Erythroblast (primary cell): ENCODE data around the gene LFNG.

ENCODE experiments used
- DNase-seq, 2 experiments: peaks; one replicate each; lab custom pipeline; 2025; lab: John Stamatoyannopoulos, UW
- GATA1 ChIP-seq: IDR thresholded peaks from 2 replicates; pipeline ENCODE4 v1.6.1; 2011; ENCODE audit warnings: low read depth, mild to moderate bottlenecking, control low read depth, low read length, moderate library complexity
- POLR2A ChIP-seq: IDR thresholded peaks from 2 replicates; pipeline ENCODE4 v1.6.1; 2011; ENCODE audit warnings: mild to moderate bottlenecking, low read length

Gene LFNG

DNA sequence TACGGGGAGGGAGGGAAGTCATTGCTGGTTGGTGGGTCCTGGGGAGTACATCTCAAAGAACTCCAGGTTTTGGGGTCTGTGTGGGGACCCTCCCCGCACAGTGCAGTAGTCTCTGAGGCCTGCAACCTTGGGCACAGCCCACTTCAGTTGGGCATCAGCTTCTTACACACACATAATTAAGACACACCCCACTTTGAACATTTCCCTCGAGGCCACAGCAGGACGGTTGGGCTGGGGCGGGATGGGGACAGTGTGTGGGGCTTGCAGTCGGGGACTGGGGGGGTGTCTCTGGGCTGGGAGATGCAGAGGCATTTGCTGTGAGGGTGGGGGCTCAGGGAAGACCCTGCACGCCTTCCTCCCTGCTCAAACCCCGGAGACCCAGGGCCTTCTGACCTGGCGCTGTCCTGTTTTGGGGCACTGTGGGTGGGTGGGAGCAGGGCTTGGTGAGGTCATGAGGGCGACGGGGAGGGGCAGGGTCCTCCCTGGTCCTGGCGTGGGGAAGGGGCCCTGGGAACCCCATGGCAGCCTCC lies 1.3 kb downstream of the LFNG start:
- no peak for TF ChIP-seq GATA1
- no peak for TF ChIP-seq POLR2A

DNA sequence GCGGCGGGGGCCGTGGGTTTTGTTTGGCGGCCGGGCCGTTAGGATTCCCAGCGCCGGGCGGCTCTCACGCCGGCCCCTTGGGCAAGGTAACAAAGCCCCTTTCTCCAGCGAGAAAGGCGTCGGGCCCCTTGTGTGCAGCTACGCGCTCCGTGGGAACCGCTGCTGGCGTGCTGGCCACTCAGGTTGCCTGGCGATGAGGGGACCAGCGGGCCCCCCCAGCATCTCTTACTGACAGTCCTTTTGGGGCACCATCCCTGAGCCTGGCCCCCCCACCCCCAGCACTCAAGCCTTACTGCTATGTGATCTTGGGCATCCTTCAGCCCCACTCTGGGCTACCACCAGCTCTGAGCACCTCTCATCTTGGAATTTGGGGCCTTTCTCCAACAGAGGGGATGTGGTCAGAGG lies 1.8 kb downstream of the LFNG start:
- TF ChIP-seq POLR2A = no peak
- no peak for TF ChIP-seq GATA1
- no peak for DNase-seq

More for the DNA sequence above, 1.3 kb downstream of the LFNG start:
- DNase-seq = no peak

DNA sequence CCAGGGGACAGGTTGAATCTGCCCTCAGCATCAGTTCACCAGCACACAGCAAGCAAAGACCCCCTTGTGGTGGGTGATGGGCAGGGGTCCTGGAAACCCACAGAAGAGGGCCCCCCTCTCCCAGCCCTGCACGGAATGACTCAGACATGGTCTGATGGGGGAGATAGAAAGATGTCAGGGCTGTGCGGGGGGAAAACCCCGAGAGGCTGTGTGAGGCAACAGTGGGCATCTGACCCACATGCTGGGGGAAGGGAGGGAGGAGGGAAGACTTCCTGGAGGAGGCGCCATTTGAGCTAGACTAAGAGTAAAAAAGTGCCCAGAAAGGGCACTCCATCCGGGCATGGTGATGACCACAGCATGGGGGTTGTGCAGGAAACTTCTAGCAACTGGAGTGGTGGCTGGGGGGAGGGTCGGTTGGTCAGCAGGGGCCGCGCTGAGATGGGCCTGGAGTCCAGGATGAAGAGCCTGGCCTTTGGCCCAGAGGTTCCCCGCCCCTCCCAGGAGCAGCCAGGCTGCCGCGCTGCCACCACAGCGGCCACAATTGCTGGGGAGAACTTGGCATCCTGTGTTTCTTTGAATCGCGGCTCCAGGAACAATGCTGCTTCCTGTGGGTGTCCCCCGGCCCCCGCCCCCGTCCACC lies 2.5 kb downstream of the LFNG start:
- TF ChIP-seq POLR2A (no peak), GATA1 (no peak)
- DNase-seq = no peak

DNA sequence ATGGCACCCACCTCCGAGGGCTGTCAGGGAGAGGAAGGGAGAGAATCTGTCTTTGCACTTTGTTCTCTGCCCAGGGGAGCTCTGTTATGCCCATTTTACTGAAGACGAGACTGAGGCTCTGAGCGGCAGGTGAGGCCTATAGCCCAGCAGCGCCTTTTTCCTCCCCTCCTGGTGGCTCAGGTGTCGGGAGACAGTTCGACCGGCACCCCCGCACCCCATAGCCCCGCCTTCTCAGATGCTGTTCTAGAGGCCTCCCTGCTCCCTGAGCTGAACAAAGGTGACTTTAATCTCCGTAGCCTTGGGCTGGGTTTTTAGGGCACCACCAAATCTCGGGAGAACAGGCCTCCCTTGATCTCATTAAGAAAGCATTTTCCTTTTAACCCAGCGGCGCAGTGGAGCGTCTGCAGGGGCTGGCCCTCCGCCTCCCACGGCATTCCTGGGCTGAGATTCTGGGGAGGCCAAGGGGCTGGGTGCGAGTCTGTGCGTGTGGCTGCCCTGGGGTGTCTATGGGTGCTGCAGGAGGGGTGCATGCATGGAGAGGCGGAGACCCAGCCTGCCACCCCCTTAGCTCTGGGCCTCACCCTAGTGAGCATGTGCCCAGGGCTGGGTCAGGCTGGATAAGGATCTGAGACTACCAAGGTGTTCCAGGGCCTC lies 3.3 kb downstream of the LFNG start:
- no peak for TF ChIP-seq GATA1
- TF ChIP-seq POLR2A = no peak
- no peak for DNase-seq

DNA sequence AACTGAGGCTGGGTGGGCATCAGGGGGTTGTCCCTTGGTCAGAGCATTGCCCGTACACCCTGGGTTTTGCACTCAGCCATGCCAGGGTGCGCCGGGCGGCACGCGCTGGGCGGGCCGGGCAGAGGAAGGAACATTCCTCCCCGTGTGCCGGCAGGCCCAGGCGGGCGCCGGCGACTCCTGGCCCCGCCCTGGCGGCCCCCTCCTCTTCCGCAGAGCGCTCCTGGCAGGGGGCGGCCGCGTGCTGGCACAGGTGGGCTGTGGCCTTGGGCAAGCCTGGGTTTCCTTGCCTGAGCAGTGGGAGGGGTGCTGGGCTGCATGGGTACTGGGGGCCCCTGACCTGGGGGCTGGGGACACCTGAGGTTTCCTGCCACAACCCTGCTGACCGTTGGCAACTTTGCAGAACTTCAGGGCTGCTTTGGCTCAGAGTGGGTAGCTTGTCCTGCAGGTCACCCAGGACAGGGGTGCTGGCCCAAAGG lies 3.9 kb downstream of the LFNG start:
- no peak for TF ChIP-seq GATA1
- TF ChIP-seq POLR2A = no peak
- DNase-seq = no peak

DNA sequence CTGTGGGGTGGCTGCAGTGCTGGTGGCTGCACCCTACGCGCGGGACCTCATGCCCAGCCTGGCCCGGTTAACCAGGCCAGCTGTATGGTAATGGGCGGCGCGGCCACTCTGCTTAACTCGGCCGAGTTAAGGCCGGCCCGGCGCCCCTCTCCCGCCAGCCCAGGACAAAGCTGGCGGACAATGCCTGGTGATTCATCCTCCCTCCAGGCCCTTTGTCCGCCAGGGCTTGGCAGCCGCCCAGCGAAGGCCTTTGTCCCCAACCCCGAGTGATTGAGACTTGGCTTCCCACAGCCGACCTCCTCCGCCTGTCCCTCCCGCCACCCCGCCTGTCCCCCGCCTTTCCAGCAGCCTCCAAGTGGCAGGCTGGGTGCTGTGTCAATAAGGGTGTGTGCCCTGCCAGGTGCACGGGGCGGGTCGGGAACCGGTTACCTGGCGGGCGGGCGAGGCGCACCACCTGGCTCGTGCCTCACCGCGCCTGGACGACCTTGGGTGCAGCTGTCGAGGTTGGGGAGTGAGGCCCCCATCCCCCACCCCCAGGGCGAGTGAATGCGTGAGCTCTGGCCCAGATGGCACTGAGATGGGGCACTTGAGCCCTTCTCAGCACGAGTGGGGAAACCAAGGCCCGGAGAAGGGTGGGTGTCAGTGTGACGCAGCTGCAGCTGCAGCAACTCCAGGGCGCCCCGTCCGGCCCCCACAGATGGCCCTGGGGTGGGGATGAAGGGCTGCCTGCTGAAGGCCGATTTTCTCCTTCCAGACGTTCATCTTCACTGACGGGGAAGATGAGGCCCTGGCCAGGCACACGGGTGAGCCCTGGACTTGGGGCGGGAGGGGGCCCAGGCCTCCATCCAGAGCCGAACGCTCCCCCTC lies 4.6 kb downstream of the LFNG start:
- DNase-seq = no peak
- no peak for TF ChIP-seq POLR2A
- TF ChIP-seq GATA1 = no peak

DNA sequence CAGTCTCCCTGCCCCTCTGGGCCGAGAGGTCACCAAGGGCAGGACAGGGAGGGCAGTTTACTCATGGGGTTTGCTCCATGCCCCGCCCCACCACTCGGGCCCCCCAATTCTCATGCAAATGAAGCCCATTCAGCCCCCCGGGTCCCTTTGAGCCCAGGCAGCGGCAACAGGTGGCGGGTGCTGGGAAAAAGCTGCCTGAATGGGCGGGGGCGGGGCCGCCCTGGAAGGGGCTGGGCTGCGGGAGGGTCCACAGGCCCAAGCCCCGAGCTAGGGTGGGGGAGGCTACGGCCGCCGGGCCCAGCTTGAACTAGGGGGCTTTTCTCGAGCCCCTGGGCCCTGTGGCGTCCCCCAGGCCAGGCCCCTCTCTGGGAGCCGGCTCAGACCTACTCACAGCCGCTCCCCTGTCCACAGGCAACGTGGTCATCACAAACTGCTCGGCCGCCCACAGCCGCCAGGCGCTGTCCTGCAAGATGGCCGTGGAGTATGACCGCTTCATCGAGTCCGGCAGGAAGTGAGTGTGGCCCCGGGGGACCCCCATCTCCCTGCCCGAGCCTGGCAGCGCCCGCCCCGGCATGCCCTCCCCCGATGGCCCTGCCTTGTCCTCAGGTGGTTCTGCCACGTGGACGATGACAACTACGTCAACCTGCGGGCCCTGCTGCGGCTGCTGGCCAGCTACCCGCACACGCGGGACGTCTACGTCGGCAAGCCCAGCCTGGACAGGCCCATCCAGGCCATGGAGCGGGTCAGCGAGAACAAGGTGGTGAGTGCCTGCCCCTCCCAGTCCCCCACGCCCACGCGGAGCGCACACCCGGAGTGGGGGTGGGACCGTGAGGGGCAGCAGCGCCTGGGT lies 5.5 kb downstream of the LFNG start:
- no peak for DNase-seq

DNA sequence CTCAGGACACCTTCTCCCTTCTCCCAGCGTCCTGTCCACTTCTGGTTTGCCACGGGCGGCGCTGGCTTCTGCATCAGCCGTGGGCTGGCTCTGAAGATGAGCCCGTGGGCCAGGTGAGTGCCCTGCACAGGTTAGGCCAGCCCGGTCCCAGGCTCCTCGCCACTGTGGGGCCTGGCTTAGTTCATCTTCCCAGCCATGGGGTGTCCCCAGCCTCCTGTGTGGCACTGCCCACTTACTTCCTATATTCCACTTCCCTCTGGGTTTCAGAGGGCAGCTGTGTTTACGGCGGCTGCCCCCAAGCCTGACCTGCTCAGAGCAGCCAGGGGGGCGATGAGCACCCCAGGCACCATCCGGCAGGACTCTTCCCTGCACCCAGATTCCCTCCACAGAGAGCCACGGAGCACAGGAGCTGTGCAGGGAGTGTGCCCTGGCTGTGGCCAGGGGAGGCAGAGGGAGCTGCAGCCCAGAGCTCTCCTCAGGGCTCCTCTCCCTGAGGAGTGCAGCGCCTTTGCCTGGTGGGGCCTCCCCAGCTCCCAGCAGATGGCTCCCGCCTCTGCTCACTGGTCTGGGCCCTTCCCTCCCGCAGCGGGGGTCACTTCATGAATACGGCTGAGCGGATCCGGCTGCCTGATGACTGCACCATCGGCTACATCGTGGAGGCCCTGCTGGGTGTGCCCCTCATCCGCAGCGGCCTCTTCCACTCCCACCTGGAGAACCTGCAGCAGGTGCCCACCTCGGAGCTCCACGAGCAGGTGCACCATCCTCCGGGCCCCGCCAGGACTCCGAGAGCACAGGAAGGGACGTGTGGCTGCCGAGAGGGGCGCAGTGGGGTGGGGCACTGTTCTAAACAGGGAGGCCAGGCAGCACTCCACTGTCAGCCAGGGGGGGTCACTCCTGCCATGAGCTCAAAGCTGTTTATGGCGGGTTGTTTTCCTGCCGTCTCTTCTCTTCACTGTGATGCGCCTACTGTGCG lies 6.4 kb downstream of the LFNG start:
- no peak for DNase-seq
- TF ChIP-seq POLR2A (no peak), GATA1 (no peak)

More for the DNA sequence above, 5.5 kb downstream of the LFNG start:
- TF ChIP-seq POLR2A (no peak), GATA1 (no peak)

DNA sequence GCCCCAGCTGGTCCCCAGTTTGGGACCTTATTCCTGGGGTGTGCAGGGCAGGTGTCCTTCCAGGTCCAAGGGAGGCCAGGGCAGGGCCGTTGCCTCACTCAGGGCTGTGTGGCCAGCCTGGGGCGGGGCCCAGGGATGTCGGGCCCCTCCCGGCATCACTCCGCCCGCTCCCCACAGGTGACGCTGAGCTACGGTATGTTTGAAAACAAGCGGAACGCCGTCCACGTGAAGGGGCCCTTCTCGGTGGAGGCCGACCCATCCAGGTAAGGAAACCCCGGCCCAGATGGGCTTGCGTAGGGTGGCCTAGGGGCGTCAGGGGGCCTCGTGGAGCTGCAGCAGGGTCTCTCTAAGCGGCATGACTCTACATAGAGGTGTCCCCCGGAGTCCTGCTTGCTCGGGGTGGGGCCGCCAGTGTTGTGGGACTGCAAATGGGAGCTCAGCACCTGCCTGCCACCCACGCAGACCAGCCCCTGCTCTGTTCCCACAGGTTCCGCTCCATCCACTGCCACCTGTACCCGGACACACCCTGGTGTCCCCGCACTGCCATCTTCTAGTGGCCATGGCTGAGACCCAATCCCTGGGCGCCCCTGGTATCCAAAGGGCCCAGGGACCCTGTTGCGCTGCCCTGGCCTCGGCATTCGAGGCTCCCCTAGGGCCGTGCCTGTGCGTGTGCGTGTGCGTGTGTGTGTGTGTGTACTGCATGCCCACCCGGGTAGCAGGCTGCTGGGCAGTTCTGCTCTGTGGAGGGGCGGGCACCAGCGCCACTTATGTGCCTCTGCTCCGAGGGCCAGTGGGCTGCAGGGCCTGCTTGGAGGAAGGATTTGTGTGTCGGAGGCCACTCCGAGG lies 7.3 kb downstream of the LFNG start:
- DNase-seq = no peak
- TF ChIP-seq POLR2A = no peak
- TF ChIP-seq GATA1 = no peak

DNA sequence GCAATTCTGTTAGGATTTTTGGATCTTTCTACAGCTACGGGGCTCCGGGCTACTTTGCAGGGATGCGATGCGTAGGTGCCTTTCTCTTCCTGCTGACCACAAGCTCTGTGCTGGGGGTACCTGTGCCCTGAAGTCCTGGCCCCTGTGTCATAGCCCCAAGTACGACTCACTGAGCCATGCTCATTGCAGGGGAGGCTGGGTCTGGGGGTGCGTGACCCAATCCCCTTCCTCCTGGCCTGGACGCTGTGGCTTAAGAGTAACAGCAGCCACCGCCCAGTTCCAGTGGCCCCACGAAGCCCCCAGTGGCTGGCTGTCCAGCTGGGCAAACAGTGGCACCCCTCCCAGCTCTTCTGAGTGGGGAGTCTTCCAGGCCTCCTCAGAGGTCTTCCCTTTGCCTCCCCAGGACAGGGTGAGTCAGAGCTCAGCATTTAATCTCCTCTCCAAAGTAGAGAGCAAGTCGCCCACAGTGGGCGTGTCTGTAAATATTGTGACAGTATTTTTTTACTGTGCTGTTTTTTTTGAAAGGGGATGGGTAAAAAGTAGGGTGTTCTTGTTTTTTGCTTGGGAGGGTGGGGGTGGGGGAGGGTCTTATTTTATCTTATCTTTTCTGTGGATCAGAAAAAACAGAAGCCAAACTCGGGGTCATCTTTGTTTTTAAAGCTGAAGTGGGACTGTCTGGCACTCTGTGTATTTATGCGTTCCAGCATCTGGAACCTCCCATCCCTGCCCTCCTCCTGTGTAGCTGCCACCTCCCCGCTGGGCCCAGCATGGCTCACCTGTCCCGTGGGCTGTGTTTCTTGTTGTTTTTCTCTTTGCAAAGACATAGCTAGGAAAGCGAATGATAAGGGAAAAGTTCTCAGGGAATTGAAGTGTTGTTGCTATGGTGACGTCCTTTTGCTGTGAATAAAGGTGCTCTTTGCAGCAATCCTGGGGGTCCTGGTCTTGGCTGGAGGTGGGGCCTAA lies 8.2 kb downstream of the LFNG start:
- TF ChIP-seq POLR2A (no peak), GATA1 (no peak)
- peak; percentile 32 to 46 for DNase-seq

DNA sequence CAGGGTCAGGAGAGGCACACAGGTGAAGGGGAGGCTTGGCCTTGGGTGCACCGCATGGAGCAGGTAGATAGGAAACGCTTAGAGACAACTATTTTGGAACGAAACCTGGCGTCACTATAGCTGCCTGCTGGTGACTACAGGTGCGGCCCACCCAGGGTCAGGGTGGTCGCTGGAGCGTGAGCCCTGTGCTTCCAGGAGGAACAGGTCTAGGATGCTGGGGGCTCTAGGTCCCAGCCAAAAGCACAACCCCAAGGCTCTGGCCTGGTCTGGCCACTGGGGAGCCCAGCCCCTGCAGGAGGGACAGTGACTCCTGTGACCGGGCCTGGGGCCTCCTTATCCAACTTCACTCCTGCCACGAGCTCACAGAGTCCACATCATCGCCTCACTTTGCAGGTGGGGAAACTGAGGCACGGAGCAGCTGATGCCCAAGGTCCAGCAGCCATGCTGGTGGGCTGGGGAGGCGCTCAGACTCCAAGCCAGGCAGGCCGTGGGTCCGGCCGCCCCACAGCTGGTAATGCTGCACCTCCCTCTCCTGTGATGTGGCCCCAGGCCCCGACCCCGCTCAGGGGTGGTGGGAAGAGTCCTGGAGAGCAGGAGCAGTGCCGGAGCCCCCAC lies 9.0 kb downstream of the LFNG start:
- DNase-seq = no peak
- no peak for TF ChIP-seq GATA1
- TF ChIP-seq POLR2A = no peak
